ENCODE results near the gene PNN. TPM values are rescaled to one million over a fixed set of nuclear protein-coding genes. Genes with fewer than 3 reads are reported as not detected.
"Not testable (repeated sequence)": the region's sequence is repeated elsewhere in the genome, so short reads cannot be mapped to it uniquely, and the experiment has no call there.

The PNN gene
- 152 and 154 TPM in 2 replicates for total RNA-seq
- long read RNA-seq, transcript PNN-201 (9 exons, 3,576 nt): major isoform, 58 of 99 reads
- long read RNA-seq, partial matches to known transcripts: 15 of 99 reads
- long read RNA-seq, other reads (novel, unspliced or antisense): 25 of 99 reads

DNA sequence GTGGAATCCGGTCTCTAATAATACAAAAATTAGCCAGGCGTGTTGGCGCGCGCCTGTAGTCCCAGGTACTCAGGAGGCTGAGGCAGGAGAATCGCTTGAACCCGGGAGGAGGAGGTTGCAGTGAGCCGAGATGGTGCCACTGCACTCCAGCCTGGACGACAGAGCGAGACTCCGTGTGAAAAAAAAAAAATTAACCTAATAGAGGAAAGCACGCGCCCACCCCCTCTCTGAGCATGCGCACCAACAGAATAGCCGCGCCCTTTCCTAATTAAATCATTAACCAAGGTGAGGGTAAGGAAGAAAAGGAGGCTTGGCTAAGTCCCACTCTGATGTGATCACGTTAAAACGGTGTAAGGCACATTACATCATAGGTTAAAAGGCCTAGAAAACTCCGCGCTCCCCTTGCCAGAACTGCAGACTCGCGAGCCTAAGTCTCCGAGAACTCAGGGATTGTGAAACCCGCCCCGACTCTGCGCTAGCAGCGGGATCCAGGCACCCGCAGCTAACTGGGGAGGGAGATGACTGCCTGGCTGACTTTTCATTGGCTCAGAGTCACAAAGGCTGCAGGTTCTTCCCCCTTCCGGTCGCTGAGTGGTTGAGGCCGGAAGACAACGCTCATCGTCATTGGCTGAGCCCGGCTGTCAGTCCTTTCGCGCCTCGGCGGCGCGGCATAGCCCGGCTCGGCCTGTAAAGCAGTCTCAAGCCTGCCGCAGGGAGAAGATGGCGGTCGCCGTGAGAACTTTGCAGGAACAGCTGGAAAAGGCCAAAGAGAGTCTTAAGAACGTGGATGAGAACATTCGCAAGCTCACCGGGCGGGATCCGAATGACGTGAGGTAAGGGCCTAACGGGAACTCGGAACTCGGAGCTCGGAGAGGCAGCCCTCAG lies at the start of gene PNN:
Gene PNN (plus strand): TSS at position 695 of the 885 bp plus-strand sequence. CDS start 26 bp downstream, at position 721.
- no peaks in the 10 kb centered on the region for H3K27me3 Mint-ChIP-seq
- H3K4me3 Mint-ChIP-seq (ENCODE audit: low read depth): peak within 1 kb of the TSS; percentile 100
- H3K27ac Mint-ChIP-seq: peak within 1 kb of the TSS; percentile 100
- H3K9me3 Mint-ChIP-seq (ENCODE audit: low read depth): no peaks in the 10 kb centered on the region
- TF ChIP-seq, protein P1, sequence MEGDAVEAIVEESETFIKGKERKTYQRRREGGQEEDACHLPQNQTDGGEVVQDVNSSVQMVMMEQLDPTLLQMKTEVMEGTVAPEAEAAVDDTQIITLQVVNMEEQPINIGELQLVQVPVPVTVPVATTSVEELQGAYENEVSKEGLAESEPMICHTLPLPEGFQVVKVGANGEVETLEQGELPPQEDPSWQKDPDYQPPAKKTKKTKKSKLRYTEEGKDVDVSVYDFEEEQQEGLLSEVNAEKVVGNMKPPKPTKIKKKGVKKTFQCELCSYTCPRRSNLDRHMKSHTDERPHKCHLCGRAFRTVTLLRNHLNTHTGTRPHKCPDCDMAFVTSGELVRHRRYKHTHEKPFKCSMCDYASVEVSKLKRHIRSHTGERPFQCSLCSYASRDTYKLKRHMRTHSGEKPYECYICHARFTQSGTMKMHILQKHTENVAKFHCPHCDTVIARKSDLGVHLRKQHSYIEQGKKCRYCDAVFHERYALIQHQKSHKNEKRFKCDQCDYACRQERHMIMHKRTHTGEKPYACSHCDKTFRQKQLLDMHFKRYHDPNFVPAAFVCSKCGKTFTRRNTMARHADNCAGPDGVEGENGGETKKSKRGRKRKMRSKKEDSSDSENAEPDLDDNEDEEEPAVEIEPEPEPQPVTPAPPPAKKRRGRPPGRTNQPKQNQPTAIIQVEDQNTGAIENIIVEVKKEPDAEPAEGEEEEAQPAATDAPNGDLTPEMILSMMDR (IDR thresholded peaks at IDR 0.05; ENCODE audit: unreplicated experiment): no peak
- peaks cover 16% of the 10 kb centered on the region for H3K4me1 Mint-ChIP-seq (ENCODE audit: low read depth)
- peaks cover 27% of the 10 kb centered on the region for H3K36me3 Mint-ChIP-seq (ENCODE audit: insufficient read depth)
- DNase-seq (ENCODE audit: low spot score, unreplicated experiment): peak; percentile 92

DNA sequence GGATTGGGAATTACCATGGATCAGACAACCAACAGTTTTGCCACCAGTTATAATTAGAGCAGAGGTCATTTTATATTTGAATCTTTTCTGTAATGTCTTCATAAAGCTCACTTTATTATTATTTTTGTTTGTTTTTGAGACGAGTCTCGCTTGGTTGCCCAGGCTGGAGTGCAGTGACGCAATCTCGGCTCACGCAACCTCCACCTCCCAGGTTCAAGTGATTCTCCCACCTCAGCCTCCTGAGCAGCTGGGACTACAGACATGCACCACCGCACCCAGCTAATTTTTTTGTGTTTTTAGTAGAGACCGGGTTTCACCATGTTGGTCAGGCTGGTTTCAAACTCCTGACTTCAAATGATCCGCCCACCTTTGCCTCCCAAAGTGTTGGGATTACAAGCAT lies 37.2 kb upstream of the PNN start:
- H3K27me3 Mint-ChIP-seq; H3K9me3 Mint-ChIP-seq (ENCODE audit: low read depth); DNase-seq (ENCODE audit: low spot score, unreplicated experiment); H3K4me3 Mint-ChIP-seq (ENCODE audit: low read depth); H3K27ac Mint-ChIP-seq; H3K4me1 Mint-ChIP-seq (ENCODE audit: low read depth): not testable (repeated sequence)
- peaks cover 25% of the 10 kb centered on the region for H3K36me3 Mint-ChIP-seq (ENCODE audit: insufficient read depth)

DNA sequence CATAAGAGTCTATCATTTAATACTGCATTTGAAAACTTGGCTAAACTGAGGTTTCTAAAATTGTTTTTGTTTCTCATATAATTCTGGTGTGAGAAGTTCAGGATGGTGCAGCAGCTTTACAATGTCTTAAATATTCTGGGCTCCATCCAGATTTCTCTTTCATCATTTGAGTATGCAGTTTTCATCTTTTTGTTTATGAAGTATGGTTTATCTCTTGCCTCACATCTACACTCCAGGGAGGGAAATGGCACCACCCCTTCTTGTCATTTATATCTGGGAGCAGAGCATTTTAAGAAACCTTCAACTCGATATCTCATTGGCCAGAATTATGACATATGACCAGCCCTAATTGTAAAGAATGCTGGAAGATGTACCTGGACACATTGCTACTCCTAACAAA lies 36.6 kb upstream of the PNN start:
- DNase-seq (ENCODE audit: low spot score, unreplicated experiment): no peak
- H3K36me3 Mint-ChIP-seq (ENCODE audit: insufficient read depth): peaks cover 29% of the 10 kb centered on the region
- H3K27me3 Mint-ChIP-seq: no peaks in the 10 kb centered on the region
- TF ChIP-seq, protein P1 (IDR thresholded peaks at IDR 0.05; ENCODE audit: unreplicated experiment): no peak
- H3K27ac Mint-ChIP-seq: no peak overlapping the region
- H3K9me3 Mint-ChIP-seq (ENCODE audit: low read depth): peaks cover 6% of the 10 kb centered on the region
- H3K4me3 Mint-ChIP-seq (ENCODE audit: low read depth): no peak overlapping the region
- no peaks in the 10 kb centered on the region for H3K4me1 Mint-ChIP-seq (ENCODE audit: low read depth)

DNA sequence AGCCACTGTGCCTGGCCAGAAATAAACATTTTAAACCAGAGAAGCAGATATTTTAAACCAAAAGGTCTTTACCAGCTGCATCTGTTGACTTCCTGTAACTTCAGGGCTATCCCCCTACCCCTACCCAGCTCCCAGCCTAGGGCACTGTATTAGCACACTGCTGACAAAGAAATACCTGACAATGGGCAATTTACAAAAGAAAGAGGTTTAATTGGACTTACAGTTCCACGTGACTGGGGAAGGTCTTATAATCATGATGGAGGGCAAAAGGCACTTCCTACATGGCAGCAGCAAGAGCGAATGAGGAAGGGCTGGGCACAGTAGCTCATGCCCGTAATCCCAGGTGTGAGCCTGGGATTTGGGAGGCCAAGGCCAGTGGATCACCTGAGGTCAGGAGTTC lies 34.9 kb upstream of the PNN start:
- no peak for DNase-seq (ENCODE audit: low spot score, unreplicated experiment)
- peaks cover 27% of the 10 kb centered on the region for H3K36me3 Mint-ChIP-seq (ENCODE audit: insufficient read depth)

DNA sequence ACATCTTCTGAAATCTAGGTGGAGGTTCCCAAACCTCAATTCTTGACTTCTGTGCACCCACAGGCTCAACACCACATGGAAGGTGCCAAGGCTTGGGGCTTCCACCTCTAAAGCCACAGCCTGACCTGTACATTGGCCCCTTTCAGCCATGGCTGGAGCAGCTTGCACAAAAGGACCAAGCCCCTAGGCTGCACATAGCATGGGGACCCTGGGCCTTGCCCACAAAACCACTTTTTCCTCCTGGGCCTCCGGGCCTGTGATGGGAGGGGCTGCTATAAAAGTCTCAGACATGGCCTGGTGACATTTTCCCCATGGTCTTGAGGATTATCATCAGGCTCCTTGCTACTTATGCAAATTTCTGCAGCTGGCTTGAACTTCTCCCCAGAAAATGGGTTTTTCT lies 33.4 kb upstream of the PNN start:
- H3K4me3 Mint-ChIP-seq (ENCODE audit: low read depth); H3K4me1 Mint-ChIP-seq (ENCODE audit: low read depth); H3K9me3 Mint-ChIP-seq (ENCODE audit: low read depth); H3K27ac Mint-ChIP-seq; DNase-seq (ENCODE audit: low spot score, unreplicated experiment); H3K27me3 Mint-ChIP-seq: not testable (repeated sequence)
- peaks cover 26% of the 10 kb centered on the region for H3K36me3 Mint-ChIP-seq (ENCODE audit: insufficient read depth)

More for the DNA sequence above, 34.9 kb upstream of the PNN start:
- Mint-ChIP-seq H3K4me1 (ENCODE audit: low read depth) (no peaks in the 10 kb centered on the region), H3K27ac (peak overlapping the region; percentile 19), H3K27me3 (no peaks in the 10 kb centered on the region), H3K4me3 (ENCODE audit: low read depth) (no peak overlapping the region), H3K9me3 (ENCODE audit: low read depth) (peaks cover 6% of the 10 kb centered on the region)
- TF ChIP-seq, protein P1 (IDR thresholded peaks at IDR 0.05; ENCODE audit: unreplicated experiment): no peak

DNA sequence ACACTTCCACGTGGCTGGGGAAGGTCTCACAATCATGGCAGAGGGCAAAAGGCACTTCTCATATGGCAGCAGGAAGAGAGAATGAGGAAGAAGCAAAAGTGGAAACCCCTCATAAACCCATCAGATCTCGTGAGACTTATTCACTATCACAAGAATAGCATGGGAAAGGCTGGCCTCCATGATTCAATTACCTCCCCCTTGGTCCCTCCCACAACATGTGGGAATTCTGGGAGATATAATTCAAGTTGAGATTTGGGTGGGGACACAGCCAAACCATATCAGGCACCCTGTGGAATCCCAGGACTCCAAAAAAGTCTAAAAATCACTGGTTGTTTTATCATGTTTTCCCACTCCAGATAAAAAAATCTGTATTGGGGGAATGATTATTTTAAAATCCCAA lies 31.8 kb upstream of the PNN start:
- not testable (repeated sequence) for H3K9me3 Mint-ChIP-seq (ENCODE audit: low read depth); H3K4me3 Mint-ChIP-seq (ENCODE audit: low read depth); DNase-seq (ENCODE audit: low spot score, unreplicated experiment); H3K4me1 Mint-ChIP-seq (ENCODE audit: low read depth); H3K27ac Mint-ChIP-seq; H3K27me3 Mint-ChIP-seq
- peaks cover 31% of the 10 kb centered on the region for H3K36me3 Mint-ChIP-seq (ENCODE audit: insufficient read depth)

Data from progenitor cell of endocrine pancreas (in vitro differentiated cells).